ENCODE results near the gene C12orf75. TPM values are rescaled to one million over a fixed set of nuclear protein-coding genes. Genes with fewer than 3 reads are reported as not detected.

C12orf75 gene
- total RNA-seq, 1 donor from 2014 or later = 35.7 TPM

Other genes starting within 250 kb of the C12orf75 start
- gene ALDH1L2, start 246.2 kb upstream of the C12orf75 start, total RNA-seq = 11.3 TPM
- gene WASHC4, start 223.0 kb upstream of the C12orf75 start, total RNA-seq = 78.4 TPM
- gene APPL2, start 94.5 kb upstream of the C12orf75 start, total RNA-seq = 53.4 TPM